ENCODE measurements around the gene MYO1G.

MYO1G gene

DNA sequence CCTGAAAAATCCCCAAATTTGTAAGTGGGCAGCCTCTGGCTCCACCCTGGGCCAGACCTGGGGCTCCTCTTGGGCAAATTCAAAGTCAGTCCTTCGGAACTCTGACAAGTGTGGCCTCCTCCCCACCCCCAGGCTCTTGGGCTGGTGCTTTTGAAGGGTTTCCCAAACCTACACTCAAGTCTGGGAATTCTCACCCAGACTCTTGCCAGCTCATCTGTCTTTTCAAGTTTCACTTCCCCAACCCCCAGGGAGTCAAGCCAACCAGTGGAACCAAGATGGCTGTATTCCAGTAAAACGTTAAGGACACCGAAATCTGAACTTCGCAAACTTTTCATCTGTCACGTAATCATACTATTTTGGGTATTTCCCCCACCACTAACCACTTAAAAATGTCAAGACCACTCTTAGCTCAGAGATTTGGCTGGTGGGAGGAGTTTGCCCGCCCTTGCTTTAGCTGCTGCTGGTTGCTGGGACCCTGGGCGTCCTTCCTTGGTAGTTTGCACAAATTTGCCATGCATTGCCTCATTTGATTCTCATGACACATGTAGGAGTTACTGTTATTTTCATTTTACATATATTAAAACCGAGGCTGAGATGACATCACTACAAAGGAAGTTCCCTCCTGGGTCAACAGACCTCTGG, 1.7 kb upstream of the MYO1G start:
- DNase-seq = peak; percentile 54

DNA sequence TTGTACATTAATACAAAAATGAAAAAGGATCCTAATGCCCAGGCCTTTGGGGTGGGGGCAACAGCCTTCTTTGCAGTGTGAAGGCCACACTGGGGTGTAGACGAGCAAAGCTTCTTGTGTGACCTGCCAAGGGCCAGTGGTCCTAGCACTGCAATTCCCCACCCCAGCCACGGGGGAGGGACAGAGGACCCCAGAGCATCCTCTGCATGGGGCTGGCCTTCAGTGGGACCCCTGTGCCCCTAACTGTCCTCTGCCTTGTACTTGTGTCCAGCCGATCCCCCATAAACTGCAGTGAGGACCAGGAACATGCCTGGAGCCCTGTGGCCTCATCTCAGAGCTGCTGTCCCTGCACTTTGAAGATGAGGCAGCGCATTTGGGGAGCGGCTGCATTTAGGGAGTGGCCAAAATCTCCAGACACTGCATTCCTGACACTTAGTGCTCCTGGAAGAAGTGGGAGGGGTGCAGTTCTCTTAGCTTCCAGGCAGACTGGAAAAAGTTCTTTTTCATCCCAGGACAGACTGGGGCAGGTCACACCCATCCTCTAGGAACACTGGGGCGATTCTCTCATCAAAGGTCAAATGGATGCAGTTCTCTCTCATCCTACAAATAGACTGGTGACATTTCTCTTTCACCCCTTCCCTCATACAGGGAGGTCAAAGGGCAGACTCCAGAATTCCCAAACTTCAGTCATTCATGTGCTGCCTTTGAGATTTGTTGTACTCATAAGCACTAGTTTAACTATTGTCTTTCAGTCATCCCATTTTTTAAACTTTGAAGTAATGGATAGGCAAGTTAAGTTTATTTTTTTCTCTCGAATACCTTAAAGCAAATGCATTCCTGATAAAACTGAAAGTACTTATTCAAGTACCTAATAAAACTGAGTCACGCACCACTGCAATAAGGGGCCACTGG, 922 bp upstream of the MYO1G start:
- no peak for DNase-seq

DNA sequence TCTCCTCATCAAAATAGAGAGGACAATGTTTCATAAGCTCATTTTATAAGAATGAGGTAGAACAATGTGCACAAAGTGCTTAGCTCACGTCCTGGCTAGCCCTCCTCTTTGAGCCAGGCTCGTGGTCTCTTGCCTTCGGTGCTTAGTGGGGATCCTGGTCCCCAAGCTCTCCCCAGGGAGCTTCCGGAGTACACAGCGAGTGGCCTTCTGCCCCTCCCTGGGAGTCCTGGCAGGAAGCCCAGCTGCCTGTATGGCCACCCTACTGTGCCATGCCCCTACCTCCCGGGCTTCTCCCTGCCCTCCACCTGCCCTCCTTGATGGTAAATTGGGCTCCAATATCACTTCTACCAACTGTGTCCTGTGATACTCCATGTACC, 868 bp downstream of the MYO1G start:
- no peak for DNase-seq

DNA sequence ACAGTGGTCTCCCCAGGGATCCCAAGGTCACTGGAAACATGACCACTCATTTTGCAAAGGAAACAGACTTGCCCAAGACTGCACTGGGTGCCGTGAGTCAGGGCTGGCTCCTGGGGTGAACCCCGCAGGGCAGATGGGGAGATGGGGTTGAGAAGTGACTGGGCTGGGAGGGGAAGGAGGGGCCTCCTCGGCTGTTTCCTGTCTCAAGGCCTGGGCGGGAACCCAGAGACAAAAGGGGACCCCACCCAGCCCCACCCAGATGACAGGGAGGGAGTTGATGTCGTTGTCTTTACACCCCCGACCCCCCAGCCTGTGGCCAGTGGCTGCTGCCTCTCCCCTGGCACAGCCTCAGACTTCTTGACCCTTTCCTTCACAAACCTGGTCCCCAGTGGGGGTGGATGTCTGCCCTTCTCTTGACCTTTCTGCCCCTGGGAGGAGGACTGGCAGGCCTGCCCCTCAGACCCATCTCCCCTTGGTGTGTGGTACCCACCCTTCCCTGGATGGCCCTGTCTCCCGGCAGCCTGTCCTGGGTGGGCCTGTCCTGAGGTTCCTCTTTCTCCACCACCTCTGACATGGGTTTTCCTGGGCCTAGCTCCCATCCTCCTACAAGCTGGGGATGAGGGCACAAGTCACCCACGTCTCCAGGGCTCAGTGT, 1.4 kb downstream of the MYO1G start:
- DNase-seq = peak; percentile 61

DNA sequence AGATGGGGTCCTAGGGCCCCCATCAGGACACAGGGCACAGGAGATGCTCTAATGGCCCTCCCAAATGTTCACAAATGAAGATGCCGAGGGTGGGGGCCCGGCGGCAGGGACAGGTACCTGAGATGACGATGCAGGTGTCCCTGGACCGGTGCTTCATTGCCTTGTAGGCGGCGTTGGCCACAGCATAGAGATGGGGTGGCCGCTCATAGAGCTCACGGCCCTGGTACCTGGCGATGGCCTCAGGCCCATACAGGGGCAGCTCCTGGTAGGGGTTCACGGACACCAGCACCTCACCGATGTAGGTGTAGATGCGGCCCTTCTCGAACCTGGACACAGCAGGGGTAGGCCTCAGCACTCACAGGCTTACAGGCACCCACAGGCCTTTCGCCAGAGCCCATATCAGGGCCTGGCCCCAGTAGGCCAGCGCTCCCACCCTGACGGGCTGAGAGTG, 2.0 kb downstream of the MYO1G start:
- DNase-seq = no peak

DNA sequence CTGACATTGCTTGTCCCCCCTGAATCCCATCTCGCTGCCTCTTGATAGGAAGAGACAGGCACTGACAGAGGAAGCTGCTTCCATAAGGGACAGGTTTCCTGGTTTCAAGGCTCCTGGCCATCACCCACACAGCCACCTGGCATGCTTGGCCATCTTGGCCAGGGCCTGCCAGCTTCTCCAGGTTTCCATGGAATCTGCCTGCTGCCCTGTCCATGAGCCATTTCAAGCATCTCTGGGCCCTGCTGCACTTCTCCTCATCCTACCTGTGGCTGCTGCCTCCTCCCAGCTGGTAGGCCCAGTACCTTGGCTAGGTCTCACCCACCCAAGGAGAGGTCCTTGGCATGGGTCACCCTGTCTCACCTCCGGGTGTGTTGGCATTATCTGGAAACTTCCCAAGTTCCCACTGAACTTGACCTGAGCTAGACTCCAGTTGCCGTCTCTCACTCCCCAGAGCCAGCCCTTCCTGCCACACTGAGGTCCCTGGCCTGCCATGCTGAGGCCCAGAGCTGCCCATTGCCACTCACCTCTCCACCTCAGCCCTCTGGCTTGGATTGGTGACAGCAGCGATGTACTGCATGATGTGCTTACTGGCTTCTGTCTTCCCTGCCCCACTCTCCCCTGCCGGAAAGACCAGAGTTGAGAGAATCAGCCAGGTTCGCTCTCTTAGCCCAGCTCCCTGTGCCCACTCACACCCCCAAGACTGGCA, 2.6 kb downstream of the MYO1G start:
- no peak for DNase-seq

DNA sequence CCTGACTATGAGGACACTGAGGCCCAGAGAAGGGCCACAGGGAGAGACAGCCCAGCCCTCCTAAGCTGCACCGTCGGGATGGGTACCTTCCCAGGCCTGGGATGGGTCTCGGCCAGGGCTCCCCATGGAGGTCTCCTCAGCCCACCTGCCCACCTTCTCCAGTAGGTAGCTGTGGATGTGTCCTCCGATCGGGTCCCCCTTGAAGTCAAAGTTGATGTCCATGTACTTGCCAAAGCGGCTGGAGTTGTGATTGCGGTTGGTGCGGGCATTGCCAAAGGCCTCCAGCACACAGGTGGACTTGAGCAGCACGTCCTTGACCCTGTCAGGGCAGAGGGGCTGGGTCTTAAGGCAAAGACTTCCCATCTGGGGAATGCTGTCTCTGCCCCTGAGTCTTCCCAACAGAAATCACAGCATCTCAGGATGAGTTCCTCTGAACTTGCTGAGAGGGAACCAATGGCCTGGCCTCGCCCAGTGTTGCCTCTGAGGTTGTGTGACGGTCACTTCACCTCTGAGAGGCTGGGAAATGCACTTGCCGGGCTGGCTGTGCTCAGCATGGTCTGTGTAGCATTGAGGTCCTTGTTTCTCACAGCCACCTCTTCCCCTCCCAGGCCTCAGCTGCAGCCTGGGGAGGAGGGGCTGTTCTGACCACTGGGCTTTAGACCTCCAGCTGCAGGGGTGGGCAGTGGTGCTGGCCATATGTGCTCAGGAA, 3.3 kb downstream of the MYO1G start:
- DNase-seq = no peak

DNA sequence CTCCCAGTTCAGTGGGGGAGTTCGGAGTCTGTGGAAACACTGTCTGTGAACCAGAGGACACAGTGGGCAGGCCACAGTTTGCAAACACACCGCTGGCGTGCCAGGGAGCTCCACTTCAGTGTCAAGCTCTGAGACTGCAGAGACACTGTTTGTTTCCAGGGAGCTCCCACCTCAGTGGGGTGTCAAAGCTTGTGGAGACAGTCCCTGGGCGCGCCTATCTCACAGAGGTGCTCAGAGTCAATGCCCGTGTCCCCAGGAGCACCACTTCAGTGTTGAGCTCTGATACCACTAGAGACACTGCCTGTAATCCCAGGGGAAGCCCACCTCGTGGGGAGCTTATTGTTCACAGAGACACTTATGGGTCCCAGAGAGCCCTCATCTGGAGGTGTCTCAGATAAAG, 4.3 kb downstream of the MYO1G start:
- DNase-seq = no peak

DNA sequence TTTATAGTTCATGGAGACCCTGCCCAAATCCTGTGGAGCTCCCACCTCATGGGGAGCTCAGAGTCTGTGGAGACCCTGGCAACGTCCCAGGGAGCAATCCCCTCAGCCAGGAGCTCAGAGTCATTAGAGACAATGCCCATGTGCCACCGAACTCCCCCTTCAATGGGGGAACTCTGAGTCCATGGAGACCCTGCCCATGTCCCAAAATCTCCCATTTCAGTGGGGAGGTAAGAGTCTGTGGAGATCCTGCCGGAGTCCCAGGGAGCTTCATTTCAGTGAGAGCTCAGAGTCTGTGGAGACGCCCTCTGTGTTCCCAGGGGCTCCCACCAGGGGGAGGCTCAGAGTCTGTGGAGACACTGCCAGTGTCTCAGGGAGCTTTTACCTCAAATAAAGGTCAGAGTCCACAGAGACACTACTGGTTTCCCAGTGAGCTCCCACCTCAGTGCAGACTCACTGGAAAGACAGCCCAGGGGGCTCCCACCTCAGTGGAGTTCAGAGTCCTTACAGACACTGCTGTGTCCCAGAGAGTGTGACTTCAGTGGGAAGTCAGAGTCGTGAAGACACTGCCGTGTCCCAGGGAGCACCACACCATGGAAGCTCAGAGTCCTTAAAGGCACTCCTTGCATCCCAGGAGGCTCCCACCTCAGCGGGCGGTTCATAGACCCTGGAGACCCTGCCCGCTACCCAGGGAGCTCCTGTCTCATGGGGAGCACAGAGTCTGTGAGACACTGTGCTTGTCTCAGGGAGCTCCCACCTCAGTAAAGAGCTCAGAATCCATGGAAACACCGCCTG, 5.0 kb downstream of the MYO1G start:
- DNase-seq = peak; percentile 56

DNA sequence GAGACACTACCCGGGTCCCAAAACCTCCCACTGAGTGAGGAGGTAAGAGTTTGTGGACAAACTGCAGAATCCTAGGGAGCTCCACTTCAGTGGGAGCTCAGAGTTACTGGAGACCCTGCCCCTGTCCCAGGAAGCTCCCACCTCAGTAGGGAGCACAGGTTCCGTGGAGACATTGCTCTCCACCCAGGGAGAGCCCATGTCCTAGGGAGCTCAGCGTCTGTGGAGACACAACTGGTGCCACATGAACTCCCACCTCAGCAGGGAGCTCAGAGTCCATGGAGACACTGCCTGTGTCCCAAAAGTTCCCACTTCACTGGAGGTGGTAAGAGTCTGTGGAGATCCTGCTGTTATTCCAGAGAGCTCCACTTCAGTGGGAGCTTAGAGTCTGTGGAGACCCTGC, 6.3 kb downstream of the MYO1G start:
- DNase-seq = no peak

DNA sequence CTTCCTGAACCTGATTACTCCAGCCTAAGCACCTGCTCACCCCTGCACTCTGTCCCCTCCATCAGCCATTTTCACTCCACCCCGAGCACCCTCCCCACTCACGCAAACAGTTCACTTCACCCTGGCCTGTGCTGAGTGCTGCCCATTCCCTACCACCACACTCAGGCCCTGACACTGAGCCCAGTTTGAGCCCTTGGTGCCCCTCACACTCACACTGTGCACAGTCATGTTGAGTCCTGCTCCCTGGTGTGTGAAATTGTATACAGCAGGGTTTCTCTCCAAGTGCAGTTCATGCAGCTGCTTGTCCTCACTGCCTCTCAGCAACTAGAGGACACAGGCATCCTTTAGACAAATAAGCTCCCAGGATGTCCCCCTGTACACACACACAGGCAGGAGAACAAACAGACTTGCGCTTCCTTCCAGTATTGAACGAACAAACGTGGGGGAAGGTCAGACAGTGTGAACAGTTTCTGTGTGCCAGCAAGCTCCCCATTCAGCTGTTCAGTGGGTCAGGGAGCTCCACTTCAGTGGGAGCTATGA, 6.8 kb downstream of the MYO1G start:
- DNase-seq = no peak

DNA sequence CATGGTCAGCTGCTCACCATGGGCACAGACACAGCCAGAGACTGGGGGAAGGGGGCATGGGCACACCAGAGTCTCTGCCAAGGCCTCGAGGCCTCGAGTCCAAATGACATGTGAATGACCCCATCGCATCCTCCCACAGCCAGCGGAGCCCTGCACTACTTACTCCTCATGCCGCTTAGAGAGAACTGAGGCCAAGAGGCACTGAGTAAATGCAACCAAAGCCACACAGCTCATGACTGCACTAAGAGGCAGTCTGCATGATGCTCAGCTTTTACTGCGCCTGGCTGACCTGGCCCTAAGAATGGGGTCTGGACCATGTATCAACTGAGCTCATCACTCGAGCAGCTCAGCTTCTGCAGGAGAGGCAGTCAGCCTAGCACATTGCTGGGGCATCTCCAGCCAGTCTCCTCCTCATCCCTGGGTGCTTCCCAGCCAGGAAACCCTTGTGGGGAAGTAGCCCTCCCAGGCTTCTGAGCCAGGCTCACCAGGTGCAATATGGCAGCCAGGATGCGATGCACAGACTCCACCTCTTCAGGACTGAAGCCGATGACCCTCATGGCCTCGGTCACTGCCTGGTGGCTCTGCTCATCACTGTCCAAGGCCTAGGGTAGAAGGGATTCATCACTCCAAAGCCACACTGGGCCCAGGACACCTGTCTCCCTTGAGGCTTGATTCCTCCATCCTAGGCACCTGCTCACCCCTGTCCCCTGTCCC, 7.5 kb downstream of the MYO1G start:
- DNase-seq = no peak

DNA sequence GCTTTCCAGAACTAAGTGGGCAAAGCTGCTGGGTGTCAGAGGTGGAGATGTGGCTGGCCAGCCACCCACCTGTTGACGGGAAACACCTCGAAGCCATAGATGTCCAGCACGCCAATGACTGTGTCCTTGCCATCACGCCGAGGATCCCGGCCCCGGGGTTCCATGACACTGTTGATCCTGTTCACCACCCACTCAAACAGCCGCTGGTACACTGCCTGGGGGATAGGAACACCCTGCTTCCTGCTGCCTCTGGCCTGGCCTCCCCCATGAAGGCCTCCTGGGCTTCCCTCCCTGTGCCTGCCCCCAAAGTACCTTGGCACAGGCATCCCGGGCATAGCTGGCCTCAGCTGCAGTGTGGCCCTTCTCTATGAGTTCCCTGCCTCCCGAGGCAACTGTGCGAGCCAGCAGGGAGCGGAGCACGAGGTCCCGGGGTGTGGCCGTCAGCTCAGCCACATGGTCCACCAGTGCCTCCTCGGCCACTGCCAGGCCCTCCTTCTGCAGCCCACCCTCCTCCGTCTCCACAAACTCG, 8.2 kb downstream of the MYO1G start:
- DNase-seq = no peak

DNA sequence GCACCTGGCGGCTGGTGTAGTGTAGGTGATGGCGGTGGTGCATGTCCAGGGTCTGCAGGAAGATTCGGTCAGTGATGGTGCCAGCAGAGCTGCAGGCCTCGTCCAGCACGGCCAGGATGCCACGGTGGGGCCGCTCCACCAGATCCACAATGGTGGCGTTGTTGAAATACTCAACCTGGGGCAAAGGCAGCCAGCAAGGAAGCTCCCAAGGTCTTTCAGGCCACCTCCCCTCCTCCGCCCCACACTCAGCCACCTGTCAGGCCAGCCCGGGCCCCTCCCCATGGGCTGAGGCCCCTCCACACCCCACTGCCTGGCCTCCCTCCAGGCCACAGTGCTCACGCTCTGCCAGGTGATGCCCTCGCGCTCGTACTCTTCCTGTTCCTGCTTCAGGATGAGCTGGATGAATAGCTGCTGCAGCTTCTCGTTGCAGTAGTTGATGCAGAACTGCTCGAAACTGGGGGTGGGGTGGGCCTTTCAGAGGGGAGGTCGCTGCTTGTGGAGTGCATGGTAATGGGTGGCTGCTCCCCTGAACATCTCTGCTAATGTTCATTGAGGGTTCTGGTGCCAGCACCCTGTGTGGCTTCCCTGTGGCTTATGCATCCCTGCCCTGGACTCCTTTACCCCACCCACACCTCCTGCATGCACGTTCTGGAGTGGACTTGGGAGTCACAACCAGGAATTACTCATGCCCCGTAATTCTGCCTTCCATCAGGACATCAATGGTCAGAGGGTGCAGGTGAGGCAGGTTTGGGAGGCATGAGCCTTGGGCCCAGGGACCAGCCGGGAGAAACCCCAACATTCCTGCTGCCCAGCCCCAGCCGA, 8.9 kb downstream of the MYO1G start:
- no peak for DNase-seq

DNA sequence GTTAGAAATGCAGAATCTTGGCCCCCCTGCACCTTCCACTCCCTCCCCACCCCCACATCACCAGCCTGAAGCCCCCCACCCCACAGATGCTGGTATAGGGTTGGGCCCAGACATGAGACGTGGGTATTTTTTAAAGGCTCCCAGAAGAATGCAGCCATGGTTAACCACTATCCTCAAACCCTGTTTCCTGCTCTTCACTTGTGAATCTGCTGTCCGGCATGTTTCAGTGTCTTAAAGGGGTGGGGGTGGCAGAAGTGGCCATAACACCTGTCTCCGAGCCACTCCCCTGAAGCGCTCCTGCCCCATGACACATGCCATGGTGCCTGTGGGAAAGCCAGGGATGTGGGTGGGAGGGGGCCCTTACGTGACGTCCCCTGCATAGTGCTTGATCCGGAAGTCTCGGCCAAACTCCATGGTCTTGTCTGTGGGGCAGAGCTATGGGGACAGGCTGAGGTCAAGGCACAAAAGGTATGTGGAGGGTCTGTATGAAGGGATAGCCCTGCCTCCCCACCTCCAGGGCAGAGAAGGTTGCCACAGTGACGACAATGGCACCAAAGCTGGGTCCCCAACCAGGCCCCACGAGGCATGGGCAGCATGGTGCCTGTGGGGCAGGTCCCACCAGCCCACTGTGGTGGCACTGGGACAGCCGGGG, 9.6 kb downstream of the MYO1G start:
- DNase-seq = no peak

DNA sequence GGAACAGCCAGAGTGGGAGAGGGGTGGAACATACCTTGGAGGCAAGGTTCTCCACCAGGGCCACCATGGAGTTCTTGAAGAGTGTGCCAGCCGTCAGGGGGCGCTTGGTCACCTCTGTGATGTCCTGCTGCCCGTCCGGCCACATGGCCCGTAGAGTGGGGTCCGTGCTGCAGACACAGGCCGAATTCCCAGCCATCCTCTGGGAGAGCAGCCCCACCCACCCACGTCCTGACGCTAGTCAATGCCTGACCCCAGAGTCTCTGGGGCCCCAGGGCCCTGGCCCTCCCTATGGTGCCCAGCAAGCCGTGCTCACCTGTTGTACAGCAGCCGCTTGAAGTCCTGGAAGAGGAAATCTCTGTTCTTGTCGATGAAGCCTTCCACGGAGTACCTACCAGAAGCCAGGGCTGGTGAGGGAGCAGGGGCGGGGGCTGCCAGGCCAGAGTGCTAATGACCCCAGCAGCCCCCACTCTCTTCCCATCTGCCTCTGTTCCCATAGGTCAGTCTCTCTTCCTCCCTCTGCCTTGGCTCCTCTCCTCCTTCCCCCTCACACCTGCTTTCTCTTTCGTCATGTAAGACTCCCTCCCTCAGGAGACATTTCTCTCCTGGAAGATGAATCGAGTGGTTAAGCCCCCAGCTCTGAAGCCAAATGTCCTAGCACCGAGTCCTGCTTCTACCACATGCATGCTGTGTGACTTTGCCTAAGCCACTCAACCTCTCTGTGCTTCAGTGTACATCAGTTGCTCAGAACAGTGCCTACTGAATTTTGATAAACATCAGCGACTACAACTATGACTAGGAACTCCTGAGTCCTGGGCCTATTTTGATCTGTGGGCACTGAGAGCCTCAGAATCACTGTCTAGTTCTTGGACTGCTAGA, 11.0 kb downstream of the MYO1G start:
- no peak for DNase-seq

DNA sequence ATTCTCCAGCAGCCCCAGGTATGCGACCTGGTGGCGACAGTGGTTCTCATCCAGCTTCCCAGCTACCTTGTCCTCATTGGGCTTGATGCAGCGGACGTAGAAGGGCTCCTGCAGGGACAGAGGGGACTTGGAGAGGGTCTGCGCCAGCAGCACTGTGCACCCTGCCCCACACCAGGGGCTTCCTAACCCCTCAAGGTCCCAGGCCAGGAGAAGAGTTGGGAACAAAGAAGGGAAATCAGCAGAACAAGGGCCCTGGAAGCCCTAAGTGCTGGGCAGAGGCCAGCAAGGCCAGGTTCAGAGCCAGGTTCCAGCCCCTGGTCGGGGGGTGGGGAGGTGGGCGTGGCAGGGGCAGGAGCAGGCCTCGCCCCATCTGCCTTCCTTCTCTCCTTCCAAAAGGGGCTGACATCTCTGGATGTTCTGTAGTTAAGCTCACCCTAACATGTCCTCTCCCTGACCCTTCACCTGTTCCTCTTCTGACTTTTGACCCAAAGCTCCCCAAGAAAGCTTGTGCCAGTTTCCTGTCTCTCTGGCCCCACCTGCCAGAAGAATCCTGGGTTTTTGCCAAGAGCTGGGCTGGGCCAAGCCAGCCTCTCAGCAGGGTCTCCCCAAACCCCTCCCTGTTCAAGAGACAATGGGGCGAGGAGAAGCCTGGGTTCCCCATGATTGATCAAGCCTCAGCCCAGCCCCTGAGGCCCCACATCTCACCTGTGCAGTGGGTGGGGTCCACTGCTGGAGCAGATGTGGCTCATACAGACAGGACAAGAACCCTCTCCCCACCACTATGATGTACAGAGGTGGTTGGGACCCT, 11.9 kb downstream of the MYO1G start:
- DNase-seq = no peak

All from T-helper 9 cell (primary cell).